Activated T-helper 1 cell treated with Interleukin-2 at 50 U/mL for 16 hours (primary cell): Measurements from ENCODE around the gene MOAP1.
"Not testable (repeated sequence)": the region's sequence is repeated elsewhere in the genome, so short reads cannot be mapped to it uniquely, and the experiment has no call there.

Source experiments
- DNase-seq: peaks from one replicate; pipeline ENCODE4 v3.0.0-alpha.2; 2020; ENCODE audit warnings: low read depth

Gene MOAP1

DNA sequence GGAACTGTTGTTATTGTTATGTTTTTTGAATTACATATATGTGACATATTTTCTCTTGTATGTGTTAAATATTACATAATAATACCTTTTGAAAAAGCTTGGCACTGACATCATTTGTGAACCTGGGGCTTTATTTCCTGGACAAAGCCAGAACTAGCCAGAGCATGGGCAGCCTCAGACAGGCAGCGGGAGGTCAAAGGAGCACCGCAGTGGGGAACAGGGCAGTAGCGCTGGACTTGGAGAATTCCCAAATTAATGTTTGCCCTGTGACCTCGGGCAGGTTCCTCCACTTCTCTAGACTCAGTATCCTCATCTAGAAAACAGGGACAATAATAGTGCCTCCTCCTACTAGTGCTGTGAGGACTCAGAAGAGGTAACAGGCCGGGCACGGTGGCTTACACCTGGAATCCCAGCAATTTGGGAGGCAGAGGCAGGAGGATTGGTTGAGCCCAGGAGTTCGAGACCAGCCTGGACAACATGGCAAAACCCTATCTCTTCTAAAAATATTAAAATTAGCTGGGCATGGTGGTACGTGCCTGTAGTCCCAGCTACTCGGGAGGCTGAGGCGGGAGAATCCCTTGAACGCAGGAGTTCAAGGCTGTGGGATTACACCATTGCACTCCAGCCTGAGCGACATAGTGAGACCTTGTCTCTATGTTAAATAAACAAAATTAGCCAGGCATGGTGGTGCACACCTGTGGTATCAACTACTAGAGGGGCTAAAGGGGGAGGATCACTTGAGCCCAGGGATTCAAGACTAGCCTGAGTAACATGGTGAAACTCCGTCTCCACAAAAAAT lies 41.6 kb downstream of the MOAP1 start:
- no peak for DNase-seq

DNA sequence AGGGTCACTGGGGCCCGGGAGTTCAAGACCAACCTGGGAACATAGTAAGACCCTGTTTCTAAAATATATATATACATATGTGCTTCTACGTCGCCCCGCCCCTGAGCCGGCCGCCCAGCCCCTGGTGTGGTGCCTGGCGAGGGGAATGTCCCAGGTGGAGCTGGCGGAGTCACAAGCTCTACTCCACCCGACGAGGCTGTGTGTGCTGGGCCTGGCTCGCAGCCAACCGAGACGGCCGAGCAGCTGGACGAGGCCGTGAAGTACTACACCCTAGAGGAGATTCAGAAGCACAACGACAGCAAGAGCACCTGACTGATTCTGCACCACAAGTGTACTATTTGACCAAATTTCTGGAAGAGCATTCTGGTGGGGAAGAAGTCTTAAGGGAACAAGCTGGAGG lies 46.8 kb downstream of the MOAP1 start:
- DNase-seq = no peak

DNA sequence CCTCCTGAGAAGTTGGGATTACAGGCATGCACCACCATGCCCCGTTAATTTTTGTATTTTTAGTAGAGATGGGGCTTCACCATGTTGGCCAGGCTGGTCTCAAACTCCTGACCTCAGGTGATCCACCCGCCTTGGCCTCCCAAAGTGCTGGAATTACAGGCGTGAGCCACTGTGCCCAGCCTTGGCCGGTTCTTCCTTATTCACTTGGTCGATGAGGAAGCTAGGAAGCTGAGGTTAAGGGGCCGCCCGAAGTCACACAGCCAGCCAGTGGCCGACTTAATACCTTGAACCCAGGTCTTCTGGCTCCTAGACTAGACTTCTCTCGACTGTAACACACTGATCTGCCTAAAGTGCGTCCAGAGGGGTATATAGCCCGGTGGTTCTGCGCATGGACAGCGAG lies 48.2 kb downstream of the MOAP1 start:
- not testable (repeated sequence) for DNase-seq

DNA sequence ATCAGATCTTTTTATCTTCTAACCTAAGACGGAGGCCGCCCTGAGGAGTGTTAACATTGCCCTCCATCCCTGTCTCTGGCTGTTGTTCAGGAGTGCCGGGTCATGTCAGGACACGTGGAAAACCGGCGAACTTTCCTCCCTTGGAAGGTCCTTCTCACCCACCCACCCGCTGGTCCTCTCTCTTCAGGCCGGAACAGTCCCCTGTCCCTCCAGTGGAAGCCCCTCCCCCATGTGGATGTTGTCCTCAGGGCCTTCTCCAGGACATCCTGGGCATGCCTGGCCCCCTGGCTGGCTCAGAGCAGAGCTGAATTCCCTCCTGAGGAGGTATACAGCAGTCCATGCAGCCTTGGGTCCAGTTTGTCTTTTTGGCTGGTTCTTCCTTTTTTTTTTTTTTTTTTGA lies 48.7 kb downstream of the MOAP1 start:
- DNase-seq = no peak

DNA sequence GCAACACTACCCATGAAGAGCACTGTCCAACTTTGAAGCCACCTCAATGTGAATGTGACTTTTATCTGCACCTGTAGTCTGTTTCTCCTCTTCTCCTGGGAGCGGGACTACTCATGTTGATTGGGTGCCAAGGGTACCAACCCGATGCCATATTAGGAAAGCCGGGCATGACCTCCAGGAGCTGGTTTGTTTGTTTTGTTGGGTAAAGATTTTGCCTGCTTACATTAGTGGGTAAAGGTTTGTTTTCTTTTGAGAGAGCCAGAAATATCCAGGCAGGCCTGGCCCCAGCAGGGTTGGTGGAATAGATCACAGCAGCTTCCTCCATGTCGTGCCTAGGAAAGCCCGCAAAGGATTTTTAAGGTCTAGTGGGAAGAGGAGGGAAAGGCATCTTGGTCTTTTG lies 49.3 kb downstream of the MOAP1 start:
- DNase-seq = no peak

DNA sequence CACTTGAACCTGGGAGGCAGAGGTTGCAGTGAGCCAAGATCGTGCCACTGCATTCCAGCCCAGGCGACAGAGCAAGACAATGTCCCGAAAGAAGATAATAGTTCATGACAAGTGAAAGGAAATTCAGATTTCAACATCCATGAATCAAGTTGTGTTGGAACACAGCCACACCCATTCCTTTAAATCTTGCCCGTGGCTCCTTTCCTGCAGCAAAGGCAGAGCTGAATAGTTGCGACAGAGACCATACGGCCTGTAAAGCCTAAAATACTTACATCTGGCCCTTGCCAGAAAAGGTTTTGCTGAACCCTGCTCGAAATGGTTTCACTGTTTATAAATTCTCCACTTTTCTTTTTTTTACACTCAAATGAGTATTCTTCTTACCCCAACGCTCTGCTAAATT lies 51.2 kb downstream of the MOAP1 start:
- DNase-seq = no peak

DNA sequence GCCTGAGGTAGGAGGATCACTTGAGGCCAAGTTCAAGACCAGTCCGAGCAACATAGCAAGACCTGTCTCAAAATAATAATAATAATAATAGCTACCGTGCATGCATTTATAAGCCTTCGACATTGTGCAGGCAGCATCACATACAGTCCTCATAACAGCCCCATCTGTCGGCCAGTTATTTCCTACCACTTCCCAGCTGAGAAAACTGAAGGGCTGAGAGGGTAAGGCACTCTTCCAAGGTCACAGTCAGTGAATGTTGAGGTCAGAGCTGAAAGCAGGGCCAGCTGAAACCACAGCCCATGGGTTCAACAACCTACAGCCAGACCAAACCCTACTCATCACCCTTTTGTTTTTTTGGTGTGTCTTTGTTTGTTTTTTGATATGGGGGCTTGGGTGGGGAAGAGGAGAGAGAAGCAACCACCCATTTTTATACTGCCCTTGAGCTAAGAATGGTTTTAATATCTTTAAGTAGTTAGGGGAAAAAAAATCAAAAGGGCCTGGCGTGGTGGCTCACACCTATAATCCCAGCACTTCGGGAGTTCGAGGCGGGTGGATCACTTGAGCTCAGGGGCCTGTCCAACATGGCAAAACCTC lies 52.1 kb downstream of the MOAP1 start:
- DNase-seq = no peak
